ENCODE data around the gene KCNA3. TPM values are rescaled to one million over a fixed set of nuclear protein-coding genes. Genes with fewer than 3 reads are reported as not detected.

KCNA3 gene
- total and polyA plus RNA-seq, 2 of the 8 experiments (the other 6 are each of a cell fraction or from before 2014, with no cell fraction given): 0.95 to 1.1 TPM

GRCh38 chr1:110645821-110646735 lies 28.7 kb downstream of the KCNA3 start (continued):
- TF ChIP-seq CHD7 (IDR thresholded peaks at IDR 0.05; ENCODE audit: insufficient replicate concordance, low read length) (no peak), EP300 (IDR thresholded peaks at IDR 0.05; ENCODE audit: borderline replicate concordance in 1 of 2, low read depth in 2 of 2, low read length in 2 of 2) (no peak), RFX5 (IDR thresholded peaks at IDR 0.05; ENCODE audit: borderline replicate concordance, low read depth, low read length) (no peak), CHD2 (IDR thresholded peaks at IDR 0.05; ENCODE audit: low read length) (no peak), NANOG (IDR thresholded peaks at IDR 0.05; ENCODE audit: insufficient read depth, low read depth, low read length, poor library complexity, severe bottlenecking) (no peak), GABPA (IDR thresholded peaks at IDR 0.05; ENCODE audit: borderline replicate concordance, insufficient read depth, low read length) (no peak), TEAD4 (IDR thresholded peaks at IDR 0.05; ENCODE audit: low read depth, low read length) (no peak), SP1 (IDR thresholded peaks at IDR 0.05; ENCODE audit: low read depth, low read length) (no peak)
